Breast epithelium (tissue), 3 donors: ENCODE measurements around the gene FHIT.

Experiments
- CTCF ChIP-seq, 3 donors: fragments of 450-650 bp; IDR thresholded peaks; one replicate each; pipeline ENCODE4 v1.5.1; 2016 to 2017; ENCODE audit warnings: antibody characterized with exemption in 3 of 3, mild to moderate bottlenecking in 3 of 3, moderate library complexity in 3 of 3
- POLR2A ChIP-seq: fragments of 450-650 bp; IDR thresholded peaks from one replicate; pipeline ENCODE4 v1.6.1; 2016; ENCODE audit warnings: antibody characterized with exemption, mild to moderate bottlenecking, moderate library complexity
- POLR2AphosphoS5 ChIP-seq, 3 donors: sonication (generic); formaldehyde crosslinking; IDR thresholded peaks; one replicate each; pipeline ENCODE4 v1.6.1; 2017; ENCODE audit warnings: antibody characterized with exemption in 3 of 3

GRCh38 chr3:59820352-59820934 lies 1430.8 kb downstream of the FHIT start:
- TF ChIP-seq CTCF (IDR thresholded peaks at IDR 0.05): no peak
- TF ChIP-seq POLR2AphosphoS5 (IDR thresholded peaks at IDR 0.05): no peak
- no peak for TF ChIP-seq POLR2A
